Psoas muscle (tissue), 8 donors: ENCODE data around the gene CNTNAP2. TPM values are rescaled to one million over a fixed set of nuclear protein-coding genes. Genes with fewer than 3 reads are reported as not detected.
"Not testable (repeated sequence)": the region's sequence is repeated elsewhere in the genome, so short reads cannot be mapped to it uniquely, and the experiment has no call there.

Experiments
- ATAC-seq, 4 donors: fragments of 200-7000 bp; cut with Tn5 transposase; one replicate each; pipeline ENCODE4 v1.9.1; 2020; ENCODE audit warnings: moderate library complexity in 3 of 4, mild to moderate bottlenecking in 2 of 4
- DNase-seq, 2 donors: peaks; one replicate each; pipeline ENCODE4 v3.0.0-alpha.2; 2020
- H3K27ac ChIP-seq: fragments of 200-600 bp; one replicate; pipeline ENCODE4 v1.8.0; 2022
- H3K27me3 ChIP-seq, 3 donors: fragments of 200-600 bp in 1 of 3; one replicate each; pipeline versions ENCODE4 v1.6.1 to v1.8.0; 2013 to 2022; ENCODE audit warnings: low read length in 2 of 3, mild to moderate bottlenecking in 2 of 3, moderate library complexity in 1 of 3; ENCODE audit not compliant: insufficient read depth in 3 of 3
- H3K36me3 ChIP-seq, 2 donors: fragments of 200-600 bp in 1 of 2; one replicate each; pipeline versions ENCODE4 v1.6.1 to v1.8.0; 2013 to 2022; ENCODE audit warnings: low read depth in 1 of 2, mild to moderate bottlenecking in 1 of 2, moderate library complexity in 1 of 2; ENCODE audit not compliant: insufficient read depth in 1 of 2
- H3K4me1 ChIP-seq: fragments of 200-600 bp; one replicate; pipeline ENCODE4 v1.8.0; 2022
- H3K4me3 ChIP-seq: fragments of 200-600 bp; one replicate; pipeline ENCODE4 v1.8.0; 2022; ENCODE audit warnings: mild to moderate bottlenecking
- H3K9me3 ChIP-seq: fragments of 200-600 bp; one replicate; pipeline ENCODE4 v1.8.0; 2022
- CTCF ChIP-seq: fragments of 200-600 bp; IDR thresholded peaks from one replicate; pipeline ENCODE4 v1.8.0; 2022; ENCODE audit warnings: antibody characterized with exemption
- WGBS, 3 donors: extraction: QIAGEN DNeasy Blood & Tissue Kit; methylation state at CpG; one replicate each; pipeline versions ENCODE4 v1.1.6 to v1.1.7; 2013; 5-methylcytosine and 5-hydroxymethylcytosine counted together
- intact Hi-C, 2 donors: fragments of 100-400 bp; cut with DNase I; formaldehyde crosslinking; loops; one replicate each; pipeline versions ENCODE4 v1.11.0 to v1.14.2; 2022
- polyA plus RNA-seq, 3 donors: library from polyadenylated mRNA; stranded (reverse); fragments of 200-250 nt; gene quantifications; one replicate each; pipeline ENCODE4 v1.2.3, GENCODE V29; 2013
- total RNA-seq, 4 donors: library from RNA; stranded (reverse); fragmentation: NEBNext Ultra II Directional in 2 of 4; extraction: Animal tissue kit (Norgen Biotek cat#: 25700) in 2 of 4; gene quantifications; one replicate each; pipeline versions ENCODE4 v1.2.1 to v1.2.4, GENCODE V29; 2021 to 2023
- donor health status: healthy with polysubstance abuse.
- donor health status: DM: no; HTN: no; CAD: no; lungs with moderate emphysema.
- donor health status: Bipolar disorder and iron deficiency.
- donor health status: healthy.
- donor health status: DM: yes; HTN: yes; CAD: no.
- donor health status: DM: no; HTN: no; CAD: no.
- donor health status: DM: no; HTN: no; CAD: no.
- donor health status: DM: yes; HTN: yes; CAD: no.

CNTNAP2 gene
- total and polyA plus RNA-seq, 7 donors = 0.01 to 0.13 TPM; not detected in 5

GRCh38 chr7:146175716-146176115, 59.1 kb downstream of the CNTNAP2 start:
- intact Hi-C loops = no loop called here
- no peak for TF ChIP-seq CTCF
- H3K36me3 ChIP-seq = no peaks in the 10 kb centered on the region
- DNase-seq (no peak), ATAC-seq (no peak)
- H3K4me3 ChIP-seq = no peak overlapping the region
- H3K9me3 ChIP-seq = no peaks in the 10 kb centered on the region
- WGBS, 3 donors = 69 to 71% (median 70%) methylated on average over 2 of the region's 2 CpGs
- H3K27me3 ChIP-seq = no peaks in the 10 kb centered on the region
- no peaks in the 10 kb centered on the region for H3K4me1 ChIP-seq
- no peak overlapping the region for H3K27ac ChIP-seq

GRCh38 chr7:146176860-146177259, 60.3 kb downstream of the CNTNAP2 start:
- ATAC-seq (no peak), DNase-seq (no peak)
- TF ChIP-seq CTCF = no peak
- no peaks in the 10 kb centered on the region for H3K4me1 ChIP-seq
- H3K4me3 ChIP-seq = no peak overlapping the region
- H3K9me3 ChIP-seq = no peaks in the 10 kb centered on the region
- H3K36me3 ChIP-seq = no peaks in the 10 kb centered on the region
- WGBS, 3 donors = 43 to 57% (median 54%) methylated on average over 1 of the region's 1 CpG
- intact Hi-C loops = no loop called here
- no peaks in the 10 kb centered on the region for H3K27me3 ChIP-seq
- no peak overlapping the region for H3K27ac ChIP-seq

- no peak for TF ChIP-seq CTCF
- Histone ChIP-seq H3K4me1 (no peaks in the 10 kb centered on the region), H3K27me3 (no peaks in the 10 kb centered on the region), H3K4me3 (no peak overlapping the region), H3K27ac (no peak overlapping the region), H3K36me3 (no peaks in the 10 kb centered on the region), H3K9me3 (no peaks in the 10 kb centered on the region)
- ATAC-seq = no peak
- WGBS, 3 donors = 77 to 82% (median 81%) methylated on average over 2 of the region's 2 CpGs
- no peak for DNase-seq
- intact Hi-C loops = no loop called here
These were observed 60.7 kb downstream of the CNTNAP2 start for GRCh38 chr7:146177301-146177700.

GRCh38 chr7:146185844-146186243, 69.2 kb downstream of the CNTNAP2 start:
- TF ChIP-seq CTCF = no peak

GRCh38 chr7:146191428-146191827, 74.8 kb downstream of the CNTNAP2 start:
- intact Hi-C loops, H3K4me1 ChIP-seq, H3K4me3 ChIP-seq, H3K9me3 ChIP-seq, H3K36me3 ChIP-seq, H3K27me3 ChIP-seq, ATAC-seq, H3K27ac ChIP-seq, DNase-seq: not testable (repeated sequence)
- 75 to 88% (median 85%) methylated on average over 9 of the region's 9 CpGs for WGBS, 3 donors

More at GRCh38 chr7:146185844-146186243, 69.2 kb downstream of the CNTNAP2 start:
- Histone ChIP-seq H3K4me1 (no peaks in the 10 kb centered on the region), H3K9me3 (peaks cover 6% of the 10 kb centered on the region), H3K36me3 (no peaks in the 10 kb centered on the region), H3K27ac (no peak overlapping the region), H3K4me3 (no peak overlapping the region), H3K27me3 (no peaks in the 10 kb centered on the region)
- ATAC-seq (no peak), DNase-seq (no peak)
- WGBS, 3 donors = 69 to 76% (median 71%) methylated on average over 2 of the region's 2 CpGs
- intact Hi-C loops = no loop called here
